A172 (cell line): ENCODE data around the gene KCNQ1. TPM values are rescaled to one million over a fixed set of nuclear protein-coding genes. Genes with fewer than 3 reads are reported as not detected.

Experiments
- DNase-seq: peaks from one replicate; pipeline ENCODE4 v3.0.0-alpha.2; 2015; ENCODE audit warnings: low spot score
- total RNA-seq: library from RNA; depleted of rRNA; stranded (reverse); fragments of >200 nt; shearing (Covaris generic); gene quantifications from 2 replicates; pipeline ENCODE4 v1.2.3, GENCODE V29; 2014

The KCNQ1 gene
- total RNA-seq, 1 experiment from 2014 or later, result 3.5 TPM

GRCh38 chr11:2711161-2711560, 266.4 kb downstream of the KCNQ1 start:
- DNase-seq, result no peak

GRCh38 chr11:2713094-2713493, 268.3 kb downstream of the KCNQ1 start:
- DNase-seq, result no peak

GRCh38 chr11:2713661-2714462, 269.1 kb downstream of the KCNQ1 start:
- DNase-seq, result no peak

GRCh38 chr11:2714463-2714800, 269.6 kb downstream of the KCNQ1 start:
- DNase-seq, result no peak

- DNase-seq, result no peak
Measured at GRCh38 chr11:2714871-2715270, 270.1 kb downstream of the KCNQ1 start.

GRCh38 chr11:2715716-2716350, 271.0 kb downstream of the KCNQ1 start:
- no peak for DNase-seq

GRCh38 chr11:2716376-2717095, 271.7 kb downstream of the KCNQ1 start:
- DNase-seq, result no peak

- no peak for DNase-seq
Measured at GRCh38 chr11:2717561-2718325, 272.9 kb downstream of the KCNQ1 start.

GRCh38 chr11:2718817-2719438, 274.1 kb downstream of the KCNQ1 start:
- DNase-seq, result no peak

GRCh38 chr11:2719831-2720590, 275.2 kb downstream of the KCNQ1 start:
- DNase-seq, result no peak

- DNase-seq, result no peak
Measured at GRCh38 chr11:2721210-2721916, 276.6 kb downstream of the KCNQ1 start.

GRCh38 chr11:2722955-2723354, 278.1 kb downstream of the KCNQ1 start:
- no peak for DNase-seq

- no peak for DNase-seq
Measured at GRCh38 chr11:2724104-2724503, 279.3 kb downstream of the KCNQ1 start.

GRCh38 chr11:2724653-2725367, 280.0 kb downstream of the KCNQ1 start:
- DNase-seq, result peak; percentile 14

GRCh38 chr11:2725368-2726300, 280.8 kb downstream of the KCNQ1 start:
- peak; percentile 9 for DNase-seq

GRCh38 chr11:2726964-2727363, 282.2 kb downstream of the KCNQ1 start:
- DNase-seq, result no peak

- DNase-seq, result no peak
Measured at GRCh38 chr11:2728128-2728662, 283.4 kb downstream of the KCNQ1 start.
